Mononuclear cell (primary cell): Measurements from ENCODE around the gene ZDHHC5. TPM values are rescaled to one million over a fixed set of nuclear protein-coding genes. Genes with fewer than 3 reads are reported as not detected.

ENCODE experiments used
- H3K27me3 ChIP-seq: 2 replicates; pipeline ENCODE4 v1.6.0; 2011; ENCODE audit warnings: low read length, control low read depth; ENCODE audit not compliant: insufficient read depth
- H3K4me1 ChIP-seq: 2 replicates; pipeline ENCODE4 v1.5.1; 2011; ENCODE audit warnings: mild to moderate bottlenecking, low read length, control low read depth; ENCODE audit not compliant: insufficient read depth
- H3K4me3 ChIP-seq: 2 replicates; pipeline ENCODE4 v1.5.1; 2011; ENCODE audit warnings: mild to moderate bottlenecking, low read length, moderate library complexity
- H3K9me3 ChIP-seq: 2 replicates; pipeline ENCODE4 v1.5.1; 2011; ENCODE audit warnings: low read depth, mild to moderate bottlenecking, control low read depth, low read length
- total RNA-seq: library from RNA; depleted of rRNA; stranded (reverse); fragments of >200 nt; gene quantifications from one replicate; pipeline ENCODE4 v1.2.3, GENCODE V29; 2012

ZDHHC5 gene, protein sequence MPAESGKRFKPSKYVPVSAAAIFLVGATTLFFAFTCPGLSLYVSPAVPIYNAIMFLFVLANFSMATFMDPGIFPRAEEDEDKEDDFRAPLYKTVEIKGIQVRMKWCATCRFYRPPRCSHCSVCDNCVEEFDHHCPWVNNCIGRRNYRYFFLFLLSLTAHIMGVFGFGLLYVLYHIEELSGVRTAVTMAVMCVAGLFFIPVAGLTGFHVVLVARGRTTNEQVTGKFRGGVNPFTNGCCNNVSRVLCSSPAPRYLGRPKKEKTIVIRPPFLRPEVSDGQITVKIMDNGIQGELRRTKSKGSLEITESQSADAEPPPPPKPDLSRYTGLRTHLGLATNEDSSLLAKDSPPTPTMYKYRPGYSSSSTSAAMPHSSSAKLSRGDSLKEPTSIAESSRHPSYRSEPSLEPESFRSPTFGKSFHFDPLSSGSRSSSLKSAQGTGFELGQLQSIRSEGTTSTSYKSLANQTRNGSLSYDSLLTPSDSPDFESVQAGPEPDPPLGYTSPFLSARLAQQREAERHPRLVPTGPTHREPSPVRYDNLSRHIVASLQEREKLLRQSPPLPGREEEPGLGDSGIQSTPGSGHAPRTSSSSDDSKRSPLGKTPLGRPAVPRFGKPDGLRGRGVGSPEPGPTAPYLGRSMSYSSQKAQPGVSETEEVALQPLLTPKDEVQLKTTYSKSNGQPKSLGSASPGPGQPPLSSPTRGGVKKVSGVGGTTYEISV
- 48.9 TPM for total RNA-seq

DNA sequence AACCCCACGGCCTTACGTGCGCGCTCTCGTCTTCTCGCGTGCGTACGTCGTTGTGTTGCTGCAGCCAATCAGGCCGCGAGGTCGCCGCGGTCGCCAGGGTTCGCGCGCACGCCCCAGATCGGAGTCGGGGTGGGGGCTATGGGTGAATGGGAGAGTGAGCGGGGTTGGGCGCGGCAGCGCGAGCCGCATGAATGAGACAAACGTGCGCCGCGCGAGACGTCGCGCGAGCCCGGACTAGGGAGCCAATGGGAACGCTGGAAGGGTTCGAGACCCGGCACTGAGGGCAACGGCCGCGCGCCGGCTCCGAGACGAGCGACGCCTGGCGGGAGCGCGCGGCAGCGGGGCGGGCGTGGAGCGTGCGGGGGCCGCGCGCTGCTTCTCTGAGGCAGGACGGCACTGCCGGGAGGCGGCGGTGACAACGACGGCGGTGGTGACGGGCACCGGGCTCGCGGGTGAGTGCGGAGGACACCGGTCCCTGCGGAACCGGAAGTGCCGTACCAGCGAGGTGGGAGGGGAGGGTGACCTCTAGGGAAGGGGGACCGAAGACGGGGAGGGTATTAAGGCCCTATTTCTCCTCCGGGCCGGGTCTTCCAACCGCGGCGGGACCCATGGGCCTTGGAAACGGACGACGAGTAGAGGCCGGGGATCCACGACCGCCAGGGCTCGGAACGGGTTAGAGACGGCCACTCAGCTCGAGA, at the start of gene ZDHHC5:
TSS of gene ZDHHC5 (plus strand) at position 379 of the 698 bp plus-strand sequence. CDS start 4,977 bp downstream, outside the sequence.
- H3K4me3 ChIP-seq = peak within 1 kb of the TSS; percentile 87
- no peaks in the 10 kb centered on the region for H3K27me3 ChIP-seq
- H3K9me3 ChIP-seq = no peaks in the 10 kb centered on the region
- H3K4me1 ChIP-seq = peaks cover 24% of the 10 kb centered on the region

DNA sequence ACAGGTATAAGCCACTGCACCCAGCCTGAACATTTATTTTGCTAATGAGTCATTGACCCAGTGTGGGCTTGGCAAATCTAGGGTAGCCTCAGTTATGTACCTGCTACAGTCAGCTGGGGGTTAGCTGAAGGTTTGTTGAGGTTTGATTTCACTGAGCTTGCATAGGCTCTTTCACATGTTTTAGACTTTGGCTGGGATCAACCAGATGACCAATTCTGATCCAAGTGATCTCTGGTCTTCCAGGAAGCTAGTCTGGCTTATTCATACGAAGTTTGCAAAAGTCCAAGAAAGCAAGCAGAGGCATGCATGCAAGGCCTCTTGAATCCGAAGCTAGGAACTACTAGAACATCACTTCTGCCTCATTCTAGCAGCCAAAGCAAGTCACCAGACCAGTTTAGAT, 49.5 kb upstream of the ZDHHC5 start:
- no peak overlapping the region for H3K4me3 ChIP-seq
- H3K27me3 ChIP-seq = no peaks in the 10 kb centered on the region
- H3K4me1 ChIP-seq = no peaks in the 10 kb centered on the region
- peaks cover 12% of the 10 kb centered on the region for H3K9me3 ChIP-seq

DNA sequence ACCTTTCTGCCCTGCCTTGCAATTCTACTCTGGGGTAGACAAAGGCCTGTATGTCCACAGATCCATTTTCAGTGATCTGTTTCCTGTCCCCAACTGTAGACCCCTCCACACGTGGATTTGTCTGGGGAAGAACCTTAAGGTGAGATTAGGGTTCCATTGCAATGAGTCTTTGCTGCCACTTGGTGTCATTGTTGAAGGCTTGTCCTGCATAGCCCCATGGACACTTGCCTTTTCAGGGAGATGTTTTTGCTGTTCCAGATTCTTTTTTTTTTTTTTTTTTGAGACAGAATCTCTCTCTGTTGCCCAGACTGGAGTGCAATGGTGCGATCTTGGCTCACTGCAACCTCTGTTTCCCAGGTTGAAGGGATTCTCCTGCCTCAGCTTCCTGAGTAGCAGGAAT, 48.6 kb upstream of the ZDHHC5 start:
- Histone ChIP-seq H3K4me1 (no peaks in the 10 kb centered on the region), H3K27me3 (no peaks in the 10 kb centered on the region), H3K9me3 (peaks cover 12% of the 10 kb centered on the region), H3K4me3 (no peak overlapping the region)

DNA sequence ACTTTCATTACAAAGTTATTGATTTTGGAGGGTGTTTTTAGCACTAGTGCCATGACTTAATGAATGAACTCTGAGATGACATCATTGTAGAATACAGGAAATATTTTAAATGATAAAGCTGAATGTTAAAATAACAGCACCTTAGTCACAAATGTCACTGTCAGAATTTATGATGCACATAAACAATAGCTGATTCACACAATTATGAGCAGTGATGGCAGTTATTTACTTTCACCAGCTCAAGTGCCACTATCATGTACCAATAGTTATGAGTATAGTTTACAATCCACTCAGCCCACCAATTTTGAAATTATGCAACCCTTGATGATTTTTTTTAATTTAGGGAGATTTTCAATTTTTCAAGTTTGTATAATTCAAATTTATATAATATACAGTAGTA, 47.4 kb upstream of the ZDHHC5 start:
- H3K9me3 ChIP-seq = peaks cover 12% of the 10 kb centered on the region
- no peak overlapping the region for H3K4me3 ChIP-seq
- H3K4me1 ChIP-seq = no peaks in the 10 kb centered on the region
- no peaks in the 10 kb centered on the region for H3K27me3 ChIP-seq

DNA sequence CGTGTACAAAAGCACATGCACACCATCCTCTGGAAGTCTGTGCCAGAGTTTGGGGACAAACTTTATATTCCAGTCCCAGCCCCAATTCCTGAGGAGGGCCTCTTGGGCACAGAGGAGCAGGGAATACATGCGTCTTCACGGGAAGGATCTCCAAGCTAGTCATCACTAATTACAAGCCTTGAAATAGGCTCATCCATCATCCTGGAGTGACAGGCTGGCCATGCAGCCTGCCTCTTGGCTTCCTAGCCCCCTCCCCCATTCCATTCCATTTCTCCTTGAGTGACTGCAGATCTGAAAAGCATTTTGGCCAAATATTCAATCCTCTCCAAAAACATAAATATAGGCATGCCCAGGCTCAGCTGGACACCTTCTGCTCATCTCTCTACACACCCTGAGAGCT, 45.7 kb upstream of the ZDHHC5 start:
- Histone ChIP-seq H3K27me3 (no peaks in the 10 kb centered on the region), H3K4me1 (no peaks in the 10 kb centered on the region), H3K9me3 (peaks cover 12% of the 10 kb centered on the region), H3K4me3 (no peak overlapping the region)

DNA sequence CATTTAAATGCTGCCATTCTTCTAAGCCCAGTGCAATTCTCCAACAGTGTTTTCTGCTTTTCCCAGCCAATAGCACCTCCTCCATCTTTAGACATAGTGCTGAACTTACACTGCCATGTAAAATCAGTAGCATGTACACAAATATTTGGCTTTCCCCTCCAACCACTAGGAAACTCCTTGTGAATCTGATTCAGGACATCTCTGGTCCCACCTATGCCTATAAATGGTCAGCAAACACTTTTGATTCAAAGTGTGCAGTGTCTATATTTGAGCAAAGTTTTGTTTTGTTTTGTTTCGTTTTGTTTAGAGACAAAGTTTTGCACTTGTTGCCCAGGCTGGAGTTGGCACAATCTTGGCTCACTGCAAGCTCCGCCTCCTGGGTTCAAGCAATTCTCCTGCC, 43.0 kb upstream of the ZDHHC5 start:
- Histone ChIP-seq H3K27me3 (no peaks in the 10 kb centered on the region), H3K4me1 (no peaks in the 10 kb centered on the region), H3K4me3 (no peak overlapping the region), H3K9me3 (peaks cover 6% of the 10 kb centered on the region)

DNA sequence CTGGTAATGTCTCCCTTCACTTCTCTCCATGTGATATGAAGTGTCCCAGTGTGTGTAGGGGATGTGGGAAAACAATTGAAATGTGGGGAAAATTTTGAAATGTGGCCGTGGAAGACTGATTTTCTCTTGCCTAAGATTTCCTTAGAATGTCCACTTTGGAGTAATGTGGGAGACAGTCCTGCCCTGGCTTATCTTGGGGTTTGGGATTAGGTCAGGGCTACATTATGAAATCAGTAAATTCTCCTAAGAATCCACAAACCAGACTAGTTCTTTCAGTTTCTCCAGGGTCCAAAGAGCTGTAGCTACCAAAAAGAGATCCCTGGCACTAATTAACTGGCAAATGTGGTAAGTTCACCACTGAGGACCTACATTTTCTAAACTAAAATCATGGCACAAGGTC, 41.0 kb upstream of the ZDHHC5 start:
- Histone ChIP-seq H3K4me1 (no peaks in the 10 kb centered on the region), H3K27me3 (no peaks in the 10 kb centered on the region), H3K9me3 (no peaks in the 10 kb centered on the region), H3K4me3 (no peak overlapping the region)

DNA sequence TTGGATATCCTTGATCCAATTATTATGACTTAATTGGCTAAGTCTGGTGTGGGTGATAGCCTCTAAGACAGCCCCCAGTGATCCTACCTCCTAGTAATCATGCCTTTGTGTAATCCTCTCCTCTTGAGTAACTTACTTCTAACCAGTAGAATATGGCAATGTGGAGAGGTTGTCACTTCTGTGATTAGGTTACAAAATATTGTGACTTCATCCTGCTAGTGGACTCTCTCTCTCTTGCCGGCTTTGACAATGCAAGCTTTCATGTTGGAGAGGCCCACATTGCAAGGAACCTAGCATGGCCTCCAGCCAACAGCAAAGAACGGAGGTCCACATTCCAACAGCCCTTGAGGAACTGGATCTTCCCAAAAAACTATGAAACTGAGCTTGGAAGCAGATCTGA, 37.7 kb upstream of the ZDHHC5 start:
- no peaks in the 10 kb centered on the region for H3K9me3 ChIP-seq
- no peaks in the 10 kb centered on the region for H3K4me1 ChIP-seq
- H3K4me3 ChIP-seq = no peak overlapping the region
- H3K27me3 ChIP-seq = peaks cover 4% of the 10 kb centered on the region

DNA sequence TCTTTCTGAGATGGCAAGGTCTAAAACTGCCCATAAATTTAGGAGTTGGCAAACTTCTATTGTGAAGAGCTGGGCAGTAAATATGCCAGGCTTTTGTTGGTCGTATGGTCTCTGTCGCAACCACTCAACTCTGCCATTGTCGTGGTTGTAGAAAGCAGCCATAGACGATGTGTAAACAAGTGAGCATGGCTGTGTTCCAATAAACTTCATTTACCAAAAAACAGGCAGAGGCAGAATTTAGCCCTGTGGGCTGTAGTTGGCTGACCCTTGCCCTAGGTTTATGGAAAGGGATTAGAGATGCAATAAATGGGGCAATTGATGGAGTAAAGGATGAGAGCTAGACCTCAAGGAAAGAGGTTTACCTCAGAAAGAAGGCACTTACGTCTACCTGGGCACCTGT, 35.8 kb upstream of the ZDHHC5 start:
- peaks cover 7% of the 10 kb centered on the region for H3K27me3 ChIP-seq
- no peaks in the 10 kb centered on the region for H3K9me3 ChIP-seq
- H3K4me3 ChIP-seq = no peak overlapping the region
- H3K4me1 ChIP-seq = no peaks in the 10 kb centered on the region

DNA sequence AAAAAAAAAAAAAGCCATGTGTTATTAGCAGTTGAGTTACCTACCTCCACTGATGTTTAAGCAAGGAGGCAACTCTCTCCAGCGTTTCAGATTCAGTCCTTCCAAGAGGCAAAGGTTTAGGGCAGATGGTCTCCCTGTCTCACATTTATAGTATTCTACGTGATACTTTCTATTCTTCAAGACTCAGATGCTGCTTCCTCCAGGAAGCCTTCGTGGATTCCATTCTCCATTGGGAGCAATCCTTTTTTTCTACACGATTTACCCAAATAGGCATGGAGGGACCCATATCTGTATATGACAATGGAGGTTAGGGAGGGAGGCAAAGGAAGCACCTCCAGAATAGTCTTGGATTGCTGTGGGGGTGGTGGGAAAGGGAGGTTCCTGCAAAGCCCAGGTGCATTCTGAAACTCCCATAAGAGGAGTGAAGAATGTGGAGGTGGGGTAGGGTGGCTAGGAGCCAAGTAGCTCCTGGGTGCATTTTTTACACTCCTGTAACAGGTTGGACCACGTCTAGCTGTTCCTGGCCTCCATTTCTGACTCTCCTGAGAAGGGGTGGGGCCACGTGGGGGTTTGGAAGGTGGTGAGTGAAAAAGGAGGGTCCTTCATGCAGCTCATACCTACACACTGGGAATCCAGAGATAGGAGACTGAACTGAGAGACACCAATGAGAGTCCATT, 34.4 kb upstream of the ZDHHC5 start:
- Histone ChIP-seq H3K27me3 (peaks cover 15% of the 10 kb centered on the region), H3K4me1 (peaks cover 11% of the 10 kb centered on the region), H3K4me3 (no peak overlapping the region), H3K9me3 (no peaks in the 10 kb centered on the region)

DNA sequence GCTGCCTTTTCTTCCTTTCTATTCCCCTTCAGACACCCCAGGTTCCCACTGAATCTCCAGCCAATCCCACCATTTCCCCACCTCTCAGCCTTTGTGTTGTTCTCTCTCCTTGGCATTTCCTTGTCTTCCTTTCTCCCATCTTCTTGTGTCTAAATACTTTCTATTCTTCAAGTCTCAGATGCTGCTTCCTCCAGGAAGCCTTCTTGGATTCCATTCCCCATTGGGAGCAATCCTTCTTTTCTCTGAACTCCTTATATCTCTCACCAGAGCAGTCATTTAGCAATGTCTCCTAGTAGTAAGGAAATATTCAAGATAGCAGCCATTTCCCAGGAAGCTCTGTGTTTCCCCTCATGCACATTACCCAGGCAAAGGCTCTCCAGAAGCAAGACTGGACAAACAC, 33.6 kb upstream of the ZDHHC5 start:
- Histone ChIP-seq H3K4me3 (no peak overlapping the region), H3K9me3 (no peaks in the 10 kb centered on the region), H3K27me3 (peaks cover 15% of the 10 kb centered on the region), H3K4me1 (peaks cover 19% of the 10 kb centered on the region)

DNA sequence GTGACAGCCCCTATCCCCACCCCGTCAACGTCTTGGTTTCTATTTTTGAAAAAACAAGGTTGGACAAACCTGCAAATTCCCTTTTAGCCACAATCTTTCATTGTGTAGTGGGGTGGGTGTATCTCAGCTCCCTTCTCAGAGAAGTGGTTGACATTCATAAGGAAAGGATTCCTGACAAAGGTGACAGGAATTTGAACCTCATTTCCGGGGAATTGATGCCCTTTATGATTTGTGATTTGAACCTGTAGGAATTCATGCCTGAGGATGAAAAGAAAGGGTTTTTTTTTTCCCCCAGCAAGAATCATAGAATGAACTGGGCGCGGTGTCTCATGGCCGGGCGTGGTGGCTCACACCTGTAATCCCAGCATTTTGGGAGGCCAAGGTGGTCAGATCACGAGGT, 32.7 kb upstream of the ZDHHC5 start:
- peaks cover 17% of the 10 kb centered on the region for H3K27me3 ChIP-seq
- H3K9me3 ChIP-seq = no peaks in the 10 kb centered on the region
- H3K4me3 ChIP-seq = no peak overlapping the region
- peaks cover 24% of the 10 kb centered on the region for H3K4me1 ChIP-seq

DNA sequence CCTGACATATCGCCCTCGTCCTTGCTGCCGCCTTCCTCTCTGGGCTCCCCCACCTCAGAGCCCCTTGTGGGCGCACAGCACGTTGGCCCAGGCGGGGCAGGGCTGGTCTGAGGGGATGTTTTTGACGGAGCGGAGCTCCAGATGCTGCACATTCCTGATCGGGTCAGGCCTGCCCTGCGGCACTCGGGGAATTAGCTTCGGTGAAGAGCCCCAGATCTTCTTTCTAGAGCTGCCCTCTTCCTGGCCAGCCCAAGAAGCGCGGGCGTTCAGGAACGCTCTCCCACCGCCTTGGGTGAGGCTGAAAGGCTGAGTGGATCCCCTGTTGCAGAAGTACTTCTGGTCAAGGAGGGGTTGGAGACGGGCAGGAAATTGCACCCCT, 30.3 kb upstream of the ZDHHC5 start:
- H3K4me1 ChIP-seq = peaks cover 24% of the 10 kb centered on the region
- H3K27me3 ChIP-seq = peaks cover 17% of the 10 kb centered on the region
- H3K4me3 ChIP-seq = no peak overlapping the region
- H3K9me3 ChIP-seq = no peaks in the 10 kb centered on the region

DNA sequence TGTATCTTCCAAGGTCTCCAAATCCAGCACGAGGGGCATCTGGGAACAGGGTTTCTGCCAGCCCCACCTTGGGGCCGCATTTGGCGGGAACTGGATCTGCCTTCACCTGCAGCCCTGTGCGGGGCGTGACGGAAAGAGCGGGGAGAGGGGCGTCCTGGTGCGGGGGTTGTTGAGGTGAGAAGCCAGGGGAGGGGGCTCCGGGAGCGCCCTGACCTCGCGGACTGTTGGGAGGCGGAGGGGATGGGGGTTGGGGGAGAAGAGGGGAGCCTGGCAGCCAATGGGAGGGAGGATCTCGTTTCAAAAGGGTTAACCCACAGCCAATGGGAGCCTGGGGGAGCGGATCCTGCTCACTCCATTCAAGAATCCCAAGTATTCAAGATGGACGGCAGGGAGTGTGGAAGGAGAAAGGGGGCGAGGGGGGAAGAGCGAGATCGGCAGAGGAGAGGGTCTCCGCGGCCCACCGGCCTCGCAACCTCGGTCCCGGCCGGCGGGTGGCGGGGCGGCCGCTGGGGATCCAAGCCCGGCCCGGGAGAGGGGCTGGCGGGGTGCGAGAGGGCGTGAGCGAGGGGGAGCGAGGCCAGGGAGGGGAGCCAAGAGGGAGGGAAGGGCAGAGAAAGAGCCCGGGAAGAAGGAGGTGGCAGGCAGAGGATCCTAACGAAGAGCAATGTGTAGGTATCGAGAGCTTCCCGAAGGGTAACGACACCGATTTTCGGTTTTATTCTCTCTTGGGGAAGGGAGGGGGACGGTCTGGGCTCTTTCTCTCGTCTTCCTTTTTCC, 29.7 kb upstream of the ZDHHC5 start:
- H3K9me3 ChIP-seq = no peaks in the 10 kb centered on the region
- peak overlapping the region; percentile 41 for H3K4me3 ChIP-seq
- peaks cover 17% of the 10 kb centered on the region for H3K27me3 ChIP-seq
- H3K4me1 ChIP-seq = peaks cover 24% of the 10 kb centered on the region
